GM10266 (cell line): ENCODE results near the gene POU2F2.
"Not testable (repeated sequence)": the region's sequence is repeated elsewhere in the genome, so short reads cannot be mapped to it uniquely, and the experiment has no call there.

Source experiments
- DNase-seq: peaks from one replicate; pipeline ENCODE4 v3.0.0; 2012; ENCODE audit errors: extremely low spot score
- TF ChIP-seq, protein P1 (sequence below): IDR thresholded peaks from 2 replicates; pipeline ENCODE4 v1.5.1; 2012; ENCODE audit warnings: mild to moderate bottlenecking, low read depth; ENCODE audit not compliant: control insufficient read depth, insufficient read depth; ENCODE audit errors: missing control alignments

Gene POU2F2

DNA sequence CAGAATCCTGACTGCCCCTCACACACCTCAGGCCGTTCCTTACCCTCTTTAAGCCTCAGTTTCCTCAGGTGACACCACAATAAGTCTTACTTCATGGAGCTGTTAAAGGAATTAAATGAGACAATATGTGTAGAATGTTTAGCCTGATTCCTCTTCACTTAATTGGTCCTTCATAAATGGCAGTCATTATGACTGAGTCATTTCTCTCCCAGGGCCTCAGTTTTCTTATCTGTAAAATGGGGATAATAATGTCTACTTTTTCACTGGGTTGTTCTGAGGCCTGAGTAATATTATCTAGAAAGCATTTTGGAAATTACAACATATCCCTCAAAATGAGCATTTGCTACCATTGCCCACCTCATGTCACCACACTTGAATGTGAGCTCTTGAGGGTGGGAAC is 21.6 kb downstream of the POU2F2 start:
- DNase-seq = no peak
- TF ChIP-seq, protein P1, sequence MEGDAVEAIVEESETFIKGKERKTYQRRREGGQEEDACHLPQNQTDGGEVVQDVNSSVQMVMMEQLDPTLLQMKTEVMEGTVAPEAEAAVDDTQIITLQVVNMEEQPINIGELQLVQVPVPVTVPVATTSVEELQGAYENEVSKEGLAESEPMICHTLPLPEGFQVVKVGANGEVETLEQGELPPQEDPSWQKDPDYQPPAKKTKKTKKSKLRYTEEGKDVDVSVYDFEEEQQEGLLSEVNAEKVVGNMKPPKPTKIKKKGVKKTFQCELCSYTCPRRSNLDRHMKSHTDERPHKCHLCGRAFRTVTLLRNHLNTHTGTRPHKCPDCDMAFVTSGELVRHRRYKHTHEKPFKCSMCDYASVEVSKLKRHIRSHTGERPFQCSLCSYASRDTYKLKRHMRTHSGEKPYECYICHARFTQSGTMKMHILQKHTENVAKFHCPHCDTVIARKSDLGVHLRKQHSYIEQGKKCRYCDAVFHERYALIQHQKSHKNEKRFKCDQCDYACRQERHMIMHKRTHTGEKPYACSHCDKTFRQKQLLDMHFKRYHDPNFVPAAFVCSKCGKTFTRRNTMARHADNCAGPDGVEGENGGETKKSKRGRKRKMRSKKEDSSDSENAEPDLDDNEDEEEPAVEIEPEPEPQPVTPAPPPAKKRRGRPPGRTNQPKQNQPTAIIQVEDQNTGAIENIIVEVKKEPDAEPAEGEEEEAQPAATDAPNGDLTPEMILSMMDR = no peak

DNA sequence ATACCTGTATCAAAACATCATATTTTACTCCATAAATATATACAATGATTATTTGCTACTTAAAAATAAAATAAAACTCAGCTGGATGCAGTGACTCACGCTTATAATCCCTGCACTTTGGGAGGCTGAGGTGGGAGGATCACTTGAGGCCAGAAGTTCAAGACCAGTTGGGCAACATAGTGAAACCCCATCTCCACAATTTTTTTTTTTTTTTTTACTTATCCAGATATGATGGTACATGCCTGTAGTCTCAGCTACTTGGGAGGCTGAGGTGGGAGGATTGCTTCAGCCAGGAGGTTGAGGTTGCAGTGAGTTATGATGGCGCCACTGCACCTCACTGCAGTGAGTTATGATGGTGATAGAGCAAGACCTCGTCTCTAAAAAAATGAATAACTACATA is 22.4 kb downstream of the POU2F2 start:
- TF ChIP-seq, protein P1 = no peak
- no peak for DNase-seq

DNA sequence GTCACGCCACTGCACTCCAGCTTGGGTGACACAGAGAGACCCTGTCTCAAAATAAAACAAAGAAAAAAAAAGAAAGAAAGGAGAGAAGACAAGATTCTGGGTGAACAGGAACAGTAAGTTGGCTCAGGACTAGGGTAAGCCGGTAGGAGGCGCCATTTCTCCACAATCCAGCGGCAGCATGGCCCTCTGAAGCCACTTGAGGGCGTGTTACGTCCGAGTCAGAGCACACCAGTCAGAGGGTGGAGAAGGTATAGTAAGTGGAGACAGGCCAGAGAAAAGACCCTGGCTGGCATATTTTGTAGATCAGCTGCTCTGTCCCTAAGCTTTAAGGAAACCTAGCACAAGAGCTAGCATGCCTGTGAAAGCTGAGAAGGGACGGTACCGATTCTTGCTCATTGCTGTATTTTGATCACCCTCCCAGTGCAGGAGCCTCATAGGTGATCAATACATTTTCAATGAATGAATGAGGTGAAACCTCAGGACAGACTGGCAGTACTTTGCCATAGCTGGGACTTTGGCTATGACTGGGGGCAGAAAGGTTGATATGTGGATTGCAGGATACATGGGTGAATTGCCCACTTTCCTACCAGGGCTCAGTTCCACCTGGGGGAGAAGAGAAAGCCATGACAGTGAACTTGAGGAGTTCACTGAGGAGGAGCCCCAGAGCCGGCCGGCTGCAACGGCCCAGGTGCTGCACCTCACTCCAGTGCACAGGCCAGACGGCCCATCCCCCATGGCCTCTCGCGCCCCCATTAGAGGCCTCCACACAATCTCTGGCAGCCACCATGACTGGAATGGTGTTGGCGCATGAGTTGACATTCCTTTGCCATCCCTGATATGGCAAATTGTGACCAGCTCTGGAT is 23.5 kb downstream of the POU2F2 start:
- TF ChIP-seq, protein P1 = peak; percentile 100
- peak; percentile 89 for DNase-seq

DNA sequence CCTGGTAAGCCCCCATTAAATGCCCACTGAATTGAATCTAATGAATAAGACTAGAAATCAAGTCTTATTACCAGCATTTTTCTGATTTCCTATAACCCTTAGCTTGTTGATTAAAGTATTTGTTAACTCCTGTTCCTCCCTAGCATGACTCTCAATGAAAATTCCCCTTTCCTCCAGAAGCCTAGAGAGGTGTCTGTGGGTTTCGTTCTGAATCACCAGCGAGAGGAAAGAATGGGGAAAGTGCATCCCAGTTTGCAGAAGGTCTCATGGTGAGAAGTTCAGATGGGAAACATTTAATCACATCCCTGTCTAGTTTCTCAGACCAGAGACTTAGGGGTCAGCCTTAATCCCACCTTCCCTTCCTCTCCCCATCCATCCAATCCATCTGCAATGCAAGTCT is 26.9 kb downstream of the POU2F2 start:
- DNase-seq = no peak
- TF ChIP-seq, protein P1 = no peak

DNA sequence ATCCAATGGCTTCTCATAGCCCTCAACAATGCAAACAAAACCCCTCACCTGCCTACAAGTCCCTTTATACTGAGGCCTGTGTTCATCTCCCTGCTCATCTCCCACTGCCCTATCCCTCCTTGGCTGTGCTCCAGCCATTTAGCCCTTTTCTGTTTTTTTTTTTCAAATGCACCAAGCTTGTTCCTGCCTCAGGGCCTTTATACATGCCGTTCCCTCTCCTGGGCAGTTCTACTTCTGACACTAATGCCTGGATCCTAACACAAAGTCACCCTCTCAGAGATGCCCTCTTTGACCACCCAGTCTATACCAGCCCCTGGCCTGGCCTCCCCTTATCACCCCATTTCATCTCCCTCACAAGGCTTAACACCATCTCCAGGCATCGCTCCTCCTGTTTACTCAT is 29.4 kb downstream of the POU2F2 start:
- DNase-seq = no peak
- TF ChIP-seq, protein P1 = no peak

DNA sequence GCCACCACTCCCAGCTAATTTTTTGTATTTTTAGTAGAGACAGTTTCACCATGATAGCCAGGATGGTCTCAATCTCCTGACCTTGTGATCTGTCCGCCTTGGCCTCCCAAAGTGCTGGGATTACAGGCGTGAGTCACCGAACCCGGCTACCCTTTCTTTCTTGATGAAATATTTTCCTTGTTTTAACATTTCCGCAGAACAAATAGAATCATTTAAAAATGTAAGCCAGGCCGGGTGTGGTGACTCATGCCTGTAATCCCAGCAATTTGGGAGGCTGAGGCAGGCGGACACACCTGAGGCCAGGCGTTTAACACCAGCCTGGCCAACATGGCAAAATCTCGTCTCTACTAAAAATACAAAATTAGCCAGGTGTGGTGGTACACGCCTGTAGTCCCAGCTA is 32.0 kb downstream of the POU2F2 start:
- DNase-seq = not testable (repeated sequence)

DNA sequence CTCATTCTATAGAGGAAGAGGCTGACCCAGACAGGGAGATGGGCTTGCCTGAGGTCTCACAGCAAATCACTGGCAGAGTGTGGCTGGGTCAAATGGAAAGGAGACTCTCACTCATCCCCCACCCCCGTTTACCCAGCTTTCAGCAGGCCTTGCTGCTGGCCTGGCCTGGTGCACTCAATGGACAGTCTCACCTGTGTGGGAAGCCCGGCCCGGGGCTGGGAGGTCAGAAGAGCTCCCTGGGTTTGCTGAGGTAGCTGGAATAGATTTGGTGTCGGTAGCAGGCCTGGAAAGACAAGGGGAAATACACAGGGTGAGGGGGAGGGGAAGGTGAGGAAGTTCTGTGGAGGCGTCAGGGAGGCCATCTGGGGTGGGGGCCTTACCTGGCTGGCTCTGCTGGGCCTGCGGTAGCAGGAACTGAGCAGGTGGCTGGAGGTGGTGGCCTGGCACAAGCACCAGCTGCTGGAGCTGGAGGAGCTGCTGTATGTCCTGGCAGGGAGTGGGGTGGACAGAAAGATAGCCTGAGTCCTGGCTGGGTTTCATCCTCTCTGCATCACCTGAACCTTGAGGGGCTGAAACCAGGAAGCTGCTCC is 32.8 kb downstream of the POU2F2 start:
- TF ChIP-seq, protein P1 = no peak
- DNase-seq = no peak
